AG04450 (cell line): ENCODE measurements around the gene MEI1. TPM values are rescaled to one million over a fixed set of nuclear protein-coding genes. Genes with fewer than 3 reads are reported as not detected.
A peak's percentile ranks its signal among the peaks of the same experiment; 100 is the strongest.

Source experiments
- CTCF ChIA-PET: fragments of 300-600, 350-600 bp; formaldehyde crosslinking; extraction: SDS; loops from one replicate; lab custom pipeline; 2022; ENCODE audit warnings: antibody characterized with exemption, inconsistent platforms; lab: Charles Lee
- POLR2A ChIA-PET: fragments of 350-600 bp; formaldehyde crosslinking; extraction: SDS; loops from one replicate; lab custom pipeline; 2021; ENCODE audit warnings: antibody characterized with exemption, inconsistent platforms; lab: Yijun Ruan, JAX
- DNase-seq: peaks from one replicate; pipeline ENCODE4 v3.0.0-alpha.2; 2011; ENCODE audit warnings: low read depth, low spot score
- H3K27ac ChIP-seq: one replicate; pipeline ENCODE4 v1.5.1; 2012; ENCODE audit warnings: low read depth, low read length, control low read depth
- H3K27me3 ChIP-seq: one replicate; pipeline ENCODE4 v1.6.0; 2012; ENCODE audit warnings: low read length; ENCODE audit not compliant: control insufficient read depth, insufficient read depth
- H3K4me3 ChIP-seq: 2 replicates; pipeline ENCODE4 v1.5.1; 2011; ENCODE audit warnings: mild to moderate bottlenecking, low read depth, low read length, control low read depth
- H3K9me3 ChIP-seq: 2 replicates; pipeline ENCODE4 v1.5.1; 2012; ENCODE audit warnings: low read length; ENCODE audit not compliant: control insufficient read depth, insufficient read depth
- polyA plus RNA-seq: library from polyadenylated mRNA; depleted of rRNA; stranded (reverse); fragments of >200 nt; gene quantifications from 2 replicates; pipeline ENCODE4 v1.2.3, GENCODE V29; 2011
- TF ChIP-seq, protein P1 (sequence below): IDR thresholded peaks from 2 replicates; pipeline ENCODE4 v1.5.1; 2011; ENCODE audit warnings: low read depth, low read length, control low read depth, inconsistent platforms

The MEI1 gene
- polyA plus RNA-seq, 1 experiment, result 0.22 TPM

DNA sequence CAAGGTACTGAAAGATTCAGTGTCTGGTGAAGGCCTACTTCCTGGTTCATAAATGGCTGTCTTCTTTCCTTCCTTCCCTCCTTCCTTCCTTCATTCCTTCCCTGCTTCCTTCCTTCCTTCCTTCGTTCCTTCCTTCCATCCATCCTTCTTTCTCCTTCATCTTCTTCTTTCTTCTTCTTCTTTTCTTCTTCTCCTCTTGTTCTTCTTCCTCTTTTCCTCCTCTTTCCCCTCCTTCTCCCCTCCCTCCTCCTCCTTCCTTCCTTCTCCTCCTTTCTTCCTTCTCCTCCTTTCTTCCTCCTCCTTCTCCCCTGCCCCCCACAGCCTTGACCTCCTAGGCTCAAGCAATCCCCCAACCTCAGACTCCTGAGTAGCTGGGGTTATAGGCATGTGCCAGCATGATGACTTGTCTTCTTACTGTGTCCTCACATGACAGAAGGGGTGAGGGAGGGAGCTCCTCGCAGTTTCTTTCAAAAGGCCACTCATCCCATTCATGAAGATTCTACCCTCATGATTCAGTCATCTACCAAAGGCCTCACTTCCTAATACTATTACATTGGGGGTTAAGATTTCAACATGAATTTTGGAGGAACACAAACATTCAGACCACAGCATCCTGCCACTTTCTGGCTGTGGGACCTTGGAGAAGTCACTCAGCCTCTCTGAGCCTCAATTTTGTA lies 78.6 kb downstream of the MEI1 start:
- ChIA-PET POLR2A (no interaction called here), CTCF (no interaction called here)
- DNase-seq, result no peak
- Histone ChIP-seq H3K27ac (no peak overlapping the region), H3K4me3 (no peak overlapping the region), H3K9me3 (no peaks in the 10 kb centered on the region), H3K27me3 (peaks cover 8% of the 10 kb centered on the region)
- TF ChIP-seq, protein P1, sequence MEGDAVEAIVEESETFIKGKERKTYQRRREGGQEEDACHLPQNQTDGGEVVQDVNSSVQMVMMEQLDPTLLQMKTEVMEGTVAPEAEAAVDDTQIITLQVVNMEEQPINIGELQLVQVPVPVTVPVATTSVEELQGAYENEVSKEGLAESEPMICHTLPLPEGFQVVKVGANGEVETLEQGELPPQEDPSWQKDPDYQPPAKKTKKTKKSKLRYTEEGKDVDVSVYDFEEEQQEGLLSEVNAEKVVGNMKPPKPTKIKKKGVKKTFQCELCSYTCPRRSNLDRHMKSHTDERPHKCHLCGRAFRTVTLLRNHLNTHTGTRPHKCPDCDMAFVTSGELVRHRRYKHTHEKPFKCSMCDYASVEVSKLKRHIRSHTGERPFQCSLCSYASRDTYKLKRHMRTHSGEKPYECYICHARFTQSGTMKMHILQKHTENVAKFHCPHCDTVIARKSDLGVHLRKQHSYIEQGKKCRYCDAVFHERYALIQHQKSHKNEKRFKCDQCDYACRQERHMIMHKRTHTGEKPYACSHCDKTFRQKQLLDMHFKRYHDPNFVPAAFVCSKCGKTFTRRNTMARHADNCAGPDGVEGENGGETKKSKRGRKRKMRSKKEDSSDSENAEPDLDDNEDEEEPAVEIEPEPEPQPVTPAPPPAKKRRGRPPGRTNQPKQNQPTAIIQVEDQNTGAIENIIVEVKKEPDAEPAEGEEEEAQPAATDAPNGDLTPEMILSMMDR, result no peak

DNA sequence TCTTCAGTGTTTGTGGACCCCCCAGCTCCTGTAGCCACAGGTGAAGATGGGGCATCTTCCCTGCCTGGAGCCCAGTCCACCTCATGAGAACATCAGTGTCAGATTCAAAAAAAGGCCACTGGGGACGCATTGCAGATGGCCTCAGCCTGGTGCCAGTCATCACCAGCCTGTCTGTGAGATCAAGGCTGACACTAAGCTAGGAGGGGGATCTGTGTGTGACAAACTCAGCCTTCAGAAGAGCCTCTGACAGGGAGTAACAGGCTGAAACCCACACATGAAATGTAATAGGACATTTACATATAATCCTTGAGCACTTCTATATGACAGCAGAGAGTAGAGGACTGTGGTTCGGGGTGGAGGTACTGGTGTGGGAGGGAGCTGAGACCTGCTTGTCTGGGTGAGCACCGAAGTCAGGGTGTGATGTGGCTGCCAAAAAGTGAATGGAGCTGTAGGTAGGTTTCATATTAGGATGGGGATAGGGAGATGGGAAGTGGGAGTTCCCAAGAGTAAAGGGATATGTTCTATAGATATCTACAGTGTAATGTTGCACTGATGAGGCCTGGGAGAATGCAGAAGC lies 80.7 kb downstream of the MEI1 start:
- DNase-seq, result no peak
- no peaks in the 10 kb centered on the region for H3K9me3 ChIP-seq
- TF ChIP-seq, protein P1, result no peak
- peaks cover 2% of the 10 kb centered on the region for H3K27me3 ChIP-seq
- H3K4me3 ChIP-seq, result no peak overlapping the region
- H3K27ac ChIP-seq, result no peak overlapping the region
- ChIA-PET POLR2A (no interaction called here), CTCF (interaction anchor here (3.1 kb wide), 1 partner anchor 33 kb away, joined by 9 read pairs; no protein-coding TSS in a partner anchor)

DNA sequence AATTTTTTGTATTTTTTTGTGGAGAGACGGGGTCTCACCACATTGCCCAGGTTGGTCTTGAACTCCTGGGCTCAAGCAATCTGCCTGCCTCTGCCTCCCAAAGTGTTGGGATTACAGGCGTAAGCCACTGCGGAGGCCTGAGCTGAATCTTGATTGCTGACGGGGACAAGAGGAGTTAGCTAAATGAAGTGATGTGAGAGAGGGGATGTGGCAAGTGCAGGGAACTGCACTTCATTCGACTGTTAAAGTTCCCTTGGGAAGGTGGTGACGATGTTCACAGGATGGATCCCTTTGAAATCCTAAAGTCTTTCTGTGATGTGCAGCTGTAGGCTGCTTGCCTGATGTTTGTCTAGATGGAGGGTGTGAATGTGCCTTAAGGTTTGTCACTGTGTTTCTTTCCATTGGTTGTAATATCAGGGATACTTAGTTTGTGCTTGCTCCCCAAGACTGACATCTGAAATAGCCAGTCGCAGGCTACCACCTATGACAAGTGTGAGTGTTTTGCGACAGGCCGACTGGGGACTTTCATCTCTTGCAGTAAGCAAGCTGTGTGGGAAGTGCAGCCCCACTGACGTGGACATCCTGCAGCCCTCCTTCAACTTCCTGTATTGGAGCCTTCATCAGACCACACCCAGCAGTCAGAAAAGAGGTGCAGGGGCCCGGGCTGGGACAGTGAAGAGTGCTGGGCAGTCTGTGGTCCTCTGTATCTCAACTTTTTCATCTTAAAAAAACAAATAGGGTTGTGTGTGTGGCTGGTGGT lies 81.6 kb downstream of the MEI1 start:
- TF ChIP-seq, protein P1, result no peak
- ChIA-PET POLR2A (interaction anchor here (0.8 kb wide), 1 partner anchor 191 kb away, joined by 3 read pairs; the partner anchor contains the start of gene PMM1), CTCF (interaction anchor here (1.4 to 3.1 kb wide), 2 partner anchors 34 to 84 kb away, joined by 5 to 9 read pairs; no protein-coding TSS in a partner anchor)
- H3K9me3 ChIP-seq, result no peaks in the 10 kb centered on the region
- no peak for DNase-seq
- H3K27me3 ChIP-seq, result no peaks in the 10 kb centered on the region
- no peak overlapping the region for H3K4me3 ChIP-seq
- peak overlapping the region; percentile 0 for H3K27ac ChIP-seq

DNA sequence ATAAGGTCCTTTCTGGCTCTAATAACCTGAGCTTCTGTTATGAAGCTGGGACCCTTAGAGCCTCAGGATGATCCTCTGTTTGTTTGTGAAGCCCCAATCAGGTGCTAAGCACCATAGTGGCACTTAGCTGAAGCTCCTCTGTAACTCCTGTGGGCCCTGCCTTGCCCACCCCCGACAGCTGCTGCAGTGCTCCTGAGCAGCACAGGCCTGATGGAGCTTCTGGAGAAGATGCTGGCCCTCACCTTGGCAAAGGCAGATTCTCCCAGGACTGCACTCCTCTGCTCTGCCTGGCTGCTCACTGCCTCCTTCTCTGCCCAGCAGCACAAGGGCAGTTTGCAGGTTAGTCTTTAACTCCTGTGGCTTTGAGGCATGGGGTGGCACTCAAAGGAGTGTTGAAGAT lies 82.2 kb downstream of the MEI1 start:
- Histone ChIP-seq H3K4me3 (no peak overlapping the region), H3K27me3 (no peaks in the 10 kb centered on the region), H3K27ac (no peak overlapping the region), H3K9me3 (no peaks in the 10 kb centered on the region)
- CTCF ChIA-PET, result interaction anchor here (1.4 to 3.1 kb wide), 2 partner anchors 35 to 84 kb away, joined by 5 to 9 read pairs; no protein-coding TSS in a partner anchor
- no peak for DNase-seq
- TF ChIP-seq, protein P1, result no peak
- POLR2A ChIA-PET, result interaction anchor here (0.8 kb wide), 1 partner anchor 192 kb away, joined by 3 read pairs; the partner anchor contains the start of gene PMM1
